Spleen (tissue), 11 donors: ENCODE measurements around the gene STYX. TPM values are rescaled to one million over a fixed set of nuclear protein-coding genes. Genes with fewer than 3 reads are reported as not detected.

Source experiments
- DNase-seq: peaks from one replicate; pipeline ENCODE4 v3.0.0-alpha.2; 2020
- H3K27ac ChIP-seq, 8 donors: fragments of 200-600 bp; sonication (generic) in 7 of 8; 1 replicate in 4 of 8; 2 replicates in 4 of 8; pipeline versions ENCODE4 v1.5.0 to v1.8.0; 2016 to 2021; ENCODE audit warnings: inconsistent platforms in 4 of 8, mild to moderate bottlenecking in 4 of 8, moderate library complexity in 1 of 8
- H3K27me3 ChIP-seq, 7 donors: fragments of 200-600 bp; sonication (generic) in 6 of 7; replicated peaks in 1 of 7; 1 replicate in 4 of 7; 2 replicates in 3 of 7; pipeline versions ENCODE4 v1.5.0 to v1.8.0; 2016 to 2021; ENCODE audit warnings: inconsistent platforms in 3 of 7, mild to moderate bottlenecking in 1 of 7
- H3K36me3 ChIP-seq, 6 donors: fragments of 200-600 bp; sonication (generic) in 5 of 6; 1 replicate in 4 of 6; 2 replicates in 2 of 6; pipeline versions ENCODE4 v1.5.0 to v1.8.0; 2016 to 2021; ENCODE audit warnings: inconsistent platforms in 2 of 6
- H3K4me1 ChIP-seq, 6 donors: fragments of 200-600 bp; sonication (generic) in 5 of 6; 1 replicate in 3 of 6; 2 replicates in 3 of 6; pipeline versions ENCODE4 v1.5.0 to v1.8.0; 2016 to 2021; ENCODE audit warnings: inconsistent platforms in 3 of 6
- H3K4me3 ChIP-seq, 8 donors: fragments of 200-600 bp; sonication (generic) in 7 of 8; 1 replicate in 4 of 8; 2 replicates in 4 of 8; pipeline versions ENCODE4 v1.5.0 to v1.8.0; 2016 to 2021; ENCODE audit warnings: inconsistent platforms in 4 of 8, mild to moderate bottlenecking in 4 of 8, moderate library complexity in 2 of 8
- H3K9me3 ChIP-seq, 8 donors: fragments of 200-600 bp; sonication (generic) in 7 of 8; 1 replicate in 4 of 8; 2 replicates in 4 of 8; pipeline versions ENCODE4 v1.5.0 to v1.8.0; 2016 to 2021; ENCODE audit warnings: inconsistent platforms in 4 of 8
- POLR2A ChIP-seq, 3 donors: fragments of 450-650 bp; IDR thresholded peaks; one replicate each; pipeline ENCODE4 v1.5.1; 2017; ENCODE audit warnings: antibody characterized with exemption in 3 of 3, mild to moderate bottlenecking in 1 of 3
- POLR2AphosphoS5 ChIP-seq, 3 donors: sonication (generic); formaldehyde crosslinking; IDR thresholded peaks; one replicate each; pipeline ENCODE4 v1.5.1; 2017; ENCODE audit warnings: antibody characterized with exemption in 3 of 3
- WGBS, 5 donors: extraction: QIAGEN DNeasy Blood & Tissue Kit in 3 of 5; methylation state at CpG; one replicate each; pipeline versions ENCODE4 v1.1.5 to v1.1.7; 2013 to 2018; 5-methylcytosine and 5-hydroxymethylcytosine counted together
- intact Hi-C: fragments of 100-400 bp; cut with DNase I; formaldehyde crosslinking; loops from one replicate; pipeline ENCODE4 v1.15.0; 2023; ENCODE audit warnings: low total_unique reads
- polyA plus RNA-seq, 3 donors: library from polyadenylated mRNA; stranded (reverse); fragments of 200-250 nt; gene quantifications; one replicate each; pipeline ENCODE4 v1.2.1, GENCODE V29; 2013
- total RNA-seq, 7 donors: library from RNA; depleted of rRNA in 3 of 7; stranded (reverse); fragments of >200 nt in 3 of 7; fragmentation: NEBNext Ultra II Directional in 4 of 7; extraction: Animal tissue kit (Norgen Biotek cat#: 25700) in 4 of 7; gene quantifications; one replicate each; pipeline versions ENCODE4 v1.1.0 to v1.2.1, GENCODE V29; 2016 to 2021
- TF ChIP-seq, protein P1 (sequence below), 11 experiments: fragments of 200-600 bp in 7 of 11; fragments of 450-650 bp in 4 of 11; sonication (generic) in 4 of 11; IDR thresholded peaks in 8 of 11; conservative IDR thresholded peaks in 3 of 11; 1 replicate in 7 of 11; 2 replicates in 4 of 11; pipeline versions ENCODE4 v1.4.0 to v1.8.0; 2016 to 2021; ENCODE audit warnings: antibody characterized with exemption in 11 of 11, inconsistent platforms in 4 of 11, mild to moderate bottlenecking in 1 of 11
- donor health status: healthy with polysubstance abuse.
- donor health status: DM: no; HTN: no; CAD: no; lungs with moderate emphysema.
- donor health status: DM: no; HTN: no; CAD: no.
- donor health status: Bipolar disorder and iron deficiency.
- donor health status: healthy.
- donor health status: DM: no; HTN: no; CAD: no.
- donor health status: DM: yes; HTN: yes; CAD: no.

Gene STYX
- total and polyA plus RNA-seq, 10 donors = 6.6 to 23.1 (median 16.0) TPM

DNA sequence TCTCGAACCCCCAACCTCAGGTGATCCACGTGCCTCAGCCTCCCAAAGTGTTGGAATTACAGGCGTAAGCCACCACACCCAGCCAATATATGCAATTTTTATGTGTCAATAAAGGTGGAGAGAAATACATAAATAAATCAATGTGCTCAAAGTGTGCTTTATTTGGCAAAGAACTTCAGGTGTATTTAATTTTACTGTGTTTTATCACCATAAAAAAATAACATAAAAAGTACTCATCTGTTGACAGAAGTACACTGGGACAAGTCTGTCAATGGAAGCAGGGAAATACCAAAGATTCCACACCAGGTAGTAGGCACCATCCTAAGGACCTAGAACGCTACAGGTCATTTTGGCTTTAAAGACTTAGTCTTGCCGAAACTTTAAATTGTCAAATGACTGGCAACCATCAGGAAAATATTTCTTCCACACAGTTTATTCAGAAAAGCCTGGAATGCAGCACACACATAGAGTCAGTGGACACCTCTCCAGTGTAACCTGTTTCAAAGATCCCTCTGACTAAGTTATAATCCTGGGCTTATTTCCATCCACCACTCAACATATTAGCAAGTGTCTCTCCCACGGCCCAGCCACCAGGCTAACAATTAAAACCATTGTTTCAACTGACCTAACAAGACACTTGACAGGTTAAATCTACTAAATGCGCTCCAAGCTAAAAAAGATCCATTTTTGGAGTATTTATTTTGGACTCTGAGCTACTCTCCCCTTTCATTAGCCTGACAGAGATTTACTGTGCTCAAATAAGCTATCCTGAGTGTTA, 38.8 kb upstream of the STYX start:
- no peaks in the 10 kb centered on the region for H3K27me3 ChIP-seq
- no peak for TF ChIP-seq POLR2AphosphoS5 (IDR thresholded peaks at IDR 0.05)
- no peak for TF ChIP-seq POLR2A (IDR thresholded peaks at IDR 0.05)
- TF ChIP-seq, protein P1, sequence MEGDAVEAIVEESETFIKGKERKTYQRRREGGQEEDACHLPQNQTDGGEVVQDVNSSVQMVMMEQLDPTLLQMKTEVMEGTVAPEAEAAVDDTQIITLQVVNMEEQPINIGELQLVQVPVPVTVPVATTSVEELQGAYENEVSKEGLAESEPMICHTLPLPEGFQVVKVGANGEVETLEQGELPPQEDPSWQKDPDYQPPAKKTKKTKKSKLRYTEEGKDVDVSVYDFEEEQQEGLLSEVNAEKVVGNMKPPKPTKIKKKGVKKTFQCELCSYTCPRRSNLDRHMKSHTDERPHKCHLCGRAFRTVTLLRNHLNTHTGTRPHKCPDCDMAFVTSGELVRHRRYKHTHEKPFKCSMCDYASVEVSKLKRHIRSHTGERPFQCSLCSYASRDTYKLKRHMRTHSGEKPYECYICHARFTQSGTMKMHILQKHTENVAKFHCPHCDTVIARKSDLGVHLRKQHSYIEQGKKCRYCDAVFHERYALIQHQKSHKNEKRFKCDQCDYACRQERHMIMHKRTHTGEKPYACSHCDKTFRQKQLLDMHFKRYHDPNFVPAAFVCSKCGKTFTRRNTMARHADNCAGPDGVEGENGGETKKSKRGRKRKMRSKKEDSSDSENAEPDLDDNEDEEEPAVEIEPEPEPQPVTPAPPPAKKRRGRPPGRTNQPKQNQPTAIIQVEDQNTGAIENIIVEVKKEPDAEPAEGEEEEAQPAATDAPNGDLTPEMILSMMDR (IDR thresholded peaks at IDR 0.05 in 8 of 11, conservative IDR thresholded peaks at IDR 0.05 in 3 of 11) = no peak
- 93 to 95% (median 94%) methylated on average over 7 of the region's 7 CpGs for WGBS, 5 donors
- H3K27ac ChIP-seq = no peak overlapping the region
- no peak overlapping the region for H3K4me3 ChIP-seq
- no peaks in the 10 kb centered on the region for H3K36me3 ChIP-seq
- no peaks in the 10 kb centered on the region for H3K9me3 ChIP-seq
- intact Hi-C loops = no loop called here
- no peak for DNase-seq
- H3K4me1 ChIP-seq = peaks cover 3 to 90% (median 40%) of the 10 kb centered on the region in 6 donors

DNA sequence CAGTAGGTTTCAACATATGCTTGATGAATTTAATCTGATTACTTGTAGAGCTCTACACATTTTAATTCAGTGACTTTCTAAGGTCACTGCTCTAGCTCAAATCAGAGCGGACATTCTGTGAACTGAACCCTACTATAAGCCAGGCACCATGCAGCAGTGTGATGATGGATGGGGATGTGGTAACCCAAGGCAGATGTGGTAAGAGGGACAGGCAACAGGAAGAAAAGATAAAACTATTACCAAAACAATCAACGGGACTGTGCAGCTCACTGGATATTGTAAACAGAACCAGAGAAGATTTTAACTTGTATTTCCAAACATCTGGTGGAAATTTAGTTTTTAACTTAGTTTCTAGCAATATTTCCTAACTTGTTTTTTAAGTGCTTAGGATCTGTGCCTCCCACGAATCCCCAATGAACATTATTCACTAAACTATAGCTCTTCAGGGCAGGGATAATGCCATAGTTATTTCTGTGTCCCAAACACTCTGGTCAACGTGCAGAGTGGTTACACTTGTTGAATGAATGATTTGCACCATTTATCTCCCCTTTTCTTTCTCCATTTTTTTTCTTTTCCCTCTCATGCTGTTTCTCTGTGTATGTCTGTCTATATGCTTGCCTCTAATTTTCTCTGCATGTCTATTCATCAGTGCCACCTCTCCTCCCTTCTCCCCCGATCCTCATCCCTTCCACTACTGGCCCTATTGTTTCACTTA, 37.6 kb upstream of the STYX start:
- Histone ChIP-seq H3K9me3 (no peaks in the 10 kb centered on the region), H3K27me3 (no peaks in the 10 kb centered on the region), H3K36me3 (no peaks in the 10 kb centered on the region), H3K4me3 (no peak overlapping the region), H3K4me1 (peaks cover 3 to 86% (median 42%) of the 10 kb centered on the region in 6 donors), H3K27ac (peak overlapping the region in 2 of 8 donors; percentile 33 to 54)
- no peak for DNase-seq
- intact Hi-C loops = no loop called here
- WGBS, 5 donors = 39 to 65% (median 48%) methylated on average over 5 of the region's 5 CpGs
- TF ChIP-seq, protein P1 (IDR thresholded peaks at IDR 0.05 in 8 of 11, conservative IDR thresholded peaks at IDR 0.05 in 3 of 11) = no peak
- TF ChIP-seq POLR2A (IDR thresholded peaks at IDR 0.05) (no peak), POLR2AphosphoS5 (IDR thresholded peaks at IDR 0.05) (no peak)

DNA sequence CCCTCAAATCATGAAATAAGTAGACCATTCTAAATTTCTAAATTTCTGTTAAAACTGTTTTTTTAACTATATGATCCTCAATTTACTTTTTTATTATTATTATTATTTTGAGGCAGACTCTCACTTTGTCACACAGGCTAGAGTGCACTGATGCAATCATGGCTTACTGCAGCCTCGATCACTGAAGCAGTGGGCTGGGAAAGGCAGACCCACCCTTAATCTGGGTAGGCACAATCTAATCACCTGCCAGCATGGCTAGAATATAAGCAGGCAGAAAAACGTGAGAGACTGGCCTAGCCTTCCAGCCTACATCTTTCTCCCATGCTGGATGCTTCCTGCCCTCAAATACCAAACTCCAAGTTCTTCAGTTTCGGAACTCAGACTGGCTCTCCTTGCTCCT, 36.9 kb upstream of the STYX start:
- DNase-seq = no peak
- no peak overlapping the region for H3K27ac ChIP-seq
- intact Hi-C loops = no loop called here
- no peaks in the 10 kb centered on the region for H3K27me3 ChIP-seq
- H3K9me3 ChIP-seq = no peaks in the 10 kb centered on the region
- H3K36me3 ChIP-seq = no peaks in the 10 kb centered on the region
- peaks cover 3 to 80% (median 41%) of the 10 kb centered on the region in 6 donors for H3K4me1 ChIP-seq
- WGBS, 5 donors = 69 to 86% (median 77%) methylated on average over 3 of the region's 3 CpGs
- TF ChIP-seq, protein P1 (IDR thresholded peaks at IDR 0.05 in 8 of 11, conservative IDR thresholded peaks at IDR 0.05 in 3 of 11) = no peak
- TF ChIP-seq POLR2AphosphoS5 (IDR thresholded peaks at IDR 0.05) = no peak
- TF ChIP-seq POLR2A (IDR thresholded peaks at IDR 0.05) = no peak
- no peak overlapping the region for H3K4me3 ChIP-seq

DNA sequence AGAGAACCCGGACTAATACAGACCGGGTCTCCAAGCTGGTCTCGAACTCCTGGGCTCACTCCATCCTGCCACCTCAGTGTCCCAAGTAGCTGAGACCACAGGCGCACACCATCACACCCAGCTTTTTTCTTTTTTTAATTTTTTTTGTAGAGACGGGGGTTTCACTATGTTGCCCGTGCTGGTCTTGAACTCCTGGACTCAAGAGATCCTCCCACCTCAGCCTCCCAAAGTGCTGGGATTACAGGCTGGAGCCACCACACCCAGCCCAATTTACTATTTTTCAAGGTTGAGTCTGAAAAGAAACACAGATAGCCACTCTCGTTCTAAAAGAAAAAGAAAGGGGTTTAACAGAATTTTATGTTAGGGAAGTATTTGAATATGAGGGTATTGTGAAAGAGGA, 36.4 kb upstream of the STYX start:
- no peak overlapping the region for H3K4me3 ChIP-seq
- peaks cover 3 to 75% (median 41%) of the 10 kb centered on the region in 6 donors for H3K4me1 ChIP-seq
- TF ChIP-seq, protein P1 (IDR thresholded peaks at IDR 0.05 in 8 of 11, conservative IDR thresholded peaks at IDR 0.05 in 3 of 11) = no peak
- no peak for TF ChIP-seq POLR2A (IDR thresholded peaks at IDR 0.05)
- TF ChIP-seq POLR2AphosphoS5 (IDR thresholded peaks at IDR 0.05) = no peak
- H3K9me3 ChIP-seq = no peaks in the 10 kb centered on the region
- peak overlapping the region in 1 of 8 donors; percentile 100 for H3K27ac ChIP-seq
- DNase-seq = no peak
- H3K27me3 ChIP-seq = no peaks in the 10 kb centered on the region
- intact Hi-C loops = no loop called here
- 86 to 93% (median 88%) methylated on average over 7 of the region's 7 CpGs for WGBS, 5 donors
- H3K36me3 ChIP-seq = no peaks in the 10 kb centered on the region
